OCI-LY3 (cell line): ENCODE data around the gene TAS2R60.

Source experiments
- CTCF ChIP-seq: fragments of 200-600, 300-600 bp; sonication (generic); IDR thresholded peaks from 2 replicates; pipeline ENCODE4 v1.5.1; 2014; ENCODE audit warnings: antibody characterized with exemption, low read length, low read depth
- EZH2phosphoT487 ChIP-seq: fragments of 200-600 bp; shearing (Covaris generic); IDR thresholded peaks from 2 replicates; pipeline ENCODE4 v1.6.1; 2018; ENCODE audit warnings: antibody characterized with exemption, mixed run types, low read depth

DNA sequence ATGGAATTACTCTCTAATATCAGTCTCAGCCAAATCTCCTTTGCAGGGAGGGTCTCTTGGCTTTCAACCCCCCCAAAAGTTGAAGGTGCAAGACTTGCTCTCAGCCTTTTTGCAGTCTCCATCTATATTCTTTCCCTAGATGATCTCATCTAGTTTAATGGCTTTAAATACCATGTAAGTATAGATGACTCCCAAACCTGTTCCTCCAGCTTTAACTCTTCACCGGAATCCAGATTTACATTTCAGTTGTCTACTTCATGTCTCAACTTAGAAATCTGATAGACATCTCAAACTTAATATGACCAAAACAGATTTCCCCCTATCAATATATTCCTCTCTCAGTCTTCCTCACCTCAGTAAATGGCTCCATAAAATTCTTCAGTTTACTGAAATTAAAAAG, 24.5 kb downstream of the TAS2R60 start:
- TF ChIP-seq CTCF (no peak), EZH2phosphoT487 (no peak)
